GM19023 (cell line): ENCODE measurements around the gene CDKL4.
"Not testable (repeated sequence)": the region's sequence is repeated elsewhere in the genome, so short reads cannot be mapped to it uniquely, and the experiment has no call there.

ENCODE experiments used
- ATAC-seq: cut with Tn5 transposase; IDR thresholded peaks from one replicate; pipeline ENCODE4 v1.9.1; 2021; ENCODE audit warnings: mild to moderate bottlenecking, moderate library complexity; ENCODE audit not compliant: unreplicated experiment

Gene CDKL4

DNA sequence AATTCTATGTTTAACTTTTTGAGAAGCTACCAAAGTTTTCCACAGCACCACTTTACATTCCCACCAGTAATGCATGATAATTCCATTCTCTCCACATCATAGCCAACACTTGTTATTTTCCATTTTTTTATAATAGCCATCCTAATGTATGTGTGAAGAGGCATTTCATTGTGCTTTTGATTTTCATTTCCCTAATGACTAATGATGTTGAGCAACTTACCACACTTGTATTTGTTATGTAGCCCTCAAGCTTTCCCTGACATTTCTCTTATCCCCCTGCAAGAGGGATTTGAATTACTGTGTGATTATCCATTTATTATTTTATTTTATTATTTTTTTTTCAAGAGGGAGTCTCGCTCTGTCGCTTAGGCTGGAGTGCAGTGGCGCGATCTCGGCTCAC is 99.4 kb downstream of the CDKL4 start:
- no peak for ATAC-seq

- no peak for ATAC-seq
Observed at GRCh38 chr2:39142904-39143605, 100.7 kb downstream of the CDKL4 start.

GRCh38 chr2:39141334-39142271 is 102.2 kb downstream of the CDKL4 start:
- ATAC-seq, result no peak

DNA sequence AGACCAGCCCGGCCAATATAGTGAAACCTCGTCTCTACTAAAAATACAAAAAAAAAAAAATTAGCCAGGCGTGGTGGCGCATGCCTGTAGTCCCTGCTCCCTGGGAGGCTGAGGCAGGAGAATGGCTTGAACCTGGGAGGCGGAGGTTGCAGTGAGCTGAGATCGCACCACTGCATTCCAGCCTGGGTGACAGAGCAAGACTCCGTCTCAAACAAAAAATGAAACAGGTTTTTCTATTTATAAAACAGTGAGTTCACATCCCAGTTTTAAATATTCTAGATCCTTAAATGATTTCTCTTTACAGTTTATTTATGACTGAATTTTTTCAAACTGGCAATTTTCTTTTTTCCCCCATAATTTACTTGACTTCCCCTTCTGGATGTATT is 102.8 kb downstream of the CDKL4 start:
- not testable (repeated sequence) for ATAC-seq

DNA sequence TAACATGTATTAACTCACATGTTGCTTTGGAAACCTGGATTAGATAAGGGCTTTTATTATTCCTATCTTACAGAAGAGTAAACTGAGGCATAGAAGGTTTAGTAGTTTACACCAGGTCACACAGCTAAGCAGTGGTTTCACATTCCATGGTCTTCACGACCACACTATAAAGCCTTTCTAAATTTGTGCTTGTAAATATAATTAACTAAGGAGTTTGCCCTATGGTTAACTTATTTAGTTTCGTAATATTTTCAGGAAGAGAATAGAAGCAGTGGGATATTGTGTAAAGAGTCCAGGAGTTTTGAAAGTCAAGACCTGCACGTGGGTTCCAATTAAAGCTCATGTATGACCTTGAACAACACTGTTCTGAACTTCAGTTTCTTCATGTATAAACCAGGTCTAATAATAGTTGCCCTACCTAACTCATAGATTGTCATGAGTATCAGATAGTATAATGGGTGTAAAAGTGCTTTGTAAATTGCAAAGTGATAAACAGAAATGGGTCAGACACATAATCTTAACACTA is 103.4 kb downstream of the CDKL4 start:
- no peak for ATAC-seq

- ATAC-seq, result no peak
Observed at GRCh38 chr2:39139511-39140237, 104.1 kb downstream of the CDKL4 start.

DNA sequence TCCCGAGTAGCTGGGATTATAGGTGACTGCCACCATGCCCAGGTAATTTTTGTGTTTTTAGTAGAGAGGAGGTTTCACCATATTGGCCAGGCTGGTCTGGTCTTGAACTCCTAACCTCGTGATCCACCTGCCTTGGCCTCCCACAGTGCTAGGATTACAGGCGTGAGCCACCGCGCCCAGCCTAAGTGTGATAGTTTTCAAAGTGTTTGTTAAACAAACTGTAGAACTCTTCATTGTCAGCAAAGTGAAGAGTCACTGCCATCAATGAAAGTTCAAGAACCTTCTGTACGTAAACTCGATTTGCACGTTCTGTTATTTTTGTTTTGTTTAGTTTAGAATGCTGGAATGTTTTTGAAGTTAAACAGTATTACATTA is 104.9 kb downstream of the CDKL4 start:
- ATAC-seq, result no peak

GRCh38 chr2:39138187-39138836 is 105.5 kb downstream of the CDKL4 start:
- ATAC-seq, result not testable (repeated sequence)

- no peak for ATAC-seq
Observed at GRCh38 chr2:39136799-39137198, 107.0 kb downstream of the CDKL4 start.

DNA sequence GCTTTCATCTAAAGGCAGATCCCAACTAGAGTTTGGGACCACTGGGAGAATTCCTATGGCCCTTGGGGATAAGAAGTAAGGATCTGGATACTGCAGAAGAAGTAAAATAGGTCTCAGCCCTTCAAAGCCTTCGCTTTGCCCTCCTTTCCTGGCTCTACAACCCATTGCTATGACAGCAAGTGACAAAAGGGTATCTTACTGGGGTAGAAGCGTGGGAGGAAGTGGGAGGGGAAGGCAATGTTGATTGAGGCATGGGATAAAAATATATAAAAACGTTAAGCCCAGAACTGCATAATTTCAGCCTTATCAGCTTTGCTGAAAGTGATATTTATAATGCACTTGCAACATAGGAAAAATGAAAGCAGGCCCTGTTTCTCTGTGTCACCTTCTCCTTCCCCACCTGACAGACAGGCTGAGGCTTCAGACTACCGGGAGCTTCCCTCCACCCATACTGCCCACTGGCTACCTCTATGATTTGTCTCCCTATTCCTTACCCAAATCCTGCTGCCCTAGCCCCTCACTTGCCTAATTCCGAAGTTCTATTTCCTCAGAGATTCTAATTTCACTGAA is 108.0 kb downstream of the CDKL4 start:
- ATAC-seq, result no peak

DNA sequence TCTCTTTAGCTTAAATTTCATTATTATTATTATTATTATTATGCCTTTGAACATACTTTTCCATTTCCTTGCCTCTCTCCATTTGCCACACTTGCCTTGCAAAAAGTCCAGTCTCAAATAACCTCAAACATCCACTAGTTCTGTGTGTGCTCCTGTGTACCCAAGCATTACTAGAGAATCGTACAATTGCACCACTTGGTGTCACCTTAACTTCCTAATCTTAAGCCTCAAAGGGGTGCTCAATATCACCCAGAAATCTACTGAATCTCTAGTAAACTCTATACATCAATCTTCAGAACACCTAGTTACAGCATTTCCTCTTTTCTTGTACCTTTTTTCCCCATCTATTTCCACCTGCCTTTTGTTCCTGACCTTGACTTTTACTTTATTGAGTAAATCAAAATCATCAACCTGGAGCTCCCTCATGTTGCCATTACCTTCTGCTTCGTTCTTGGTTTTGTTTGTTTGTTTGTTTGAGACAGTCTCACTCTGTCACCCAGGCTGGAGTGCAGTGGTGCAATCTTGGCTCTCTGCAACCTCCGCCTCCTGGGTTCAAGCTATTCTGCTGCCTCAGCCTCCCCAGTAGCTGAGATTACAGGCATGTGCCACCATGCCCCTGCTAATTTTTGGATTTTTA is 110.4 kb downstream of the CDKL4 start:
- ATAC-seq, result no peak

DNA sequence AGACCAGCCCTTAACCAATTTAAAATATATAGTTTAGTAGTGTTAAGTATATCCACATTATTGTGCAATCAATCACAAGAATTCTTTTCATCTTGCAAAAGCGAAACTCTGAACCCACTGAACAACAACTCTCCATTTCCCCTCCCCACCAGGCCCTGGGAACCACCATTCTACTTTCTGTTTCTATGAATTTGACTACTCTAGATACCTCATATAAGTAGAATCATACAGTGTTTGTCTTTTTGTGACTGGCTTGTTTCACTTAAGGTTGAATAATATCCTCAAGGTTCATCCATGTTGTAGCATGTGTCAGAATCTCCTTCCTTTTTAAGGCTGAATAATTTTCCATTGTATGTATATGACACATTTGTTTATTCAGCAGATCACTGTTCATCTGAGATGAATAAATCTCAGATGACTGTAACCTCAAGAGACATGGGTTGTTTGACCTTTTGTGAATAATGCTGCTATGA is 114.8 kb downstream of the CDKL4 start:
- ATAC-seq, result peak; percentile 49

- ATAC-seq, result peak; percentile 24
Observed at GRCh38 chr2:39127973-39128372, 115.8 kb downstream of the CDKL4 start.
